Neural cell (in vitro differentiated cells): ENCODE data around the gene BABAM2. TPM values are rescaled to one million over a fixed set of nuclear protein-coding genes. Genes with fewer than 3 reads are reported as not detected.

ENCODE experiments used
- H2AFZ ChIP-seq: fragments of 200-600, 300-800 bp; sonication (generic), shearing (Covaris generic); 2 replicates; pipeline ENCODE4 v1.6.0; 2014; ENCODE audit warnings: low read depth, mild to moderate bottlenecking, antibody characterized with exemption, low read length, moderate library complexity
- H3F3A ChIP-seq: fragments of 200-600 bp; shearing (Covaris generic); 2 replicates; pipeline ENCODE4 v1.6.1; 2016; ENCODE audit warnings: mild to moderate bottlenecking, moderate library complexity, mixed read lengths, antibody characterized with exemption, low read length; ENCODE audit not compliant: insufficient read depth, poor library complexity, severe bottlenecking
- H3K27ac ChIP-seq: fragments of 200-600, 300-800 bp; sonication (generic), shearing (Covaris generic); 2 replicates; pipeline ENCODE4 v1.5.1; 2014; ENCODE audit warnings: mild to moderate bottlenecking, low read length, moderate library complexity
- H3K27me3 ChIP-seq: fragments of 300-800, 200-600 bp; sonication (generic), shearing (Covaris generic); 2 replicates; pipeline ENCODE4 v1.6.0; 2014; ENCODE audit warnings: mild to moderate bottlenecking, low read depth, low read length, moderate library complexity; ENCODE audit not compliant: insufficient read depth
- H3K36me3 ChIP-seq: fragments of 300-800, 200-600 bp; sonication (generic), shearing (Covaris generic); 2 replicates; pipeline ENCODE4 v1.5.1; 2014; ENCODE audit warnings: mild to moderate bottlenecking, antibody characterized with exemption, low read length, moderate library complexity; ENCODE audit not compliant: insufficient read depth
- H3K4me2 ChIP-seq: fragments of 300-800, 200-600 bp; sonication (generic), shearing (Covaris generic); 2 replicates; pipeline ENCODE4 v1.6.0; 2014; ENCODE audit warnings: mild to moderate bottlenecking, low read length
- H3K4me3 ChIP-seq: fragments of 300-800, 200-600 bp; sonication (generic), shearing (Covaris generic); 2 replicates; pipeline ENCODE4 v1.5.1; 2014; ENCODE audit warnings: mild to moderate bottlenecking, low read length, moderate library complexity
- H3K79me2 ChIP-seq: fragments of 200-600 bp; shearing (Covaris generic); replicated peaks from 2 replicates; pipeline ENCODE4 v1.6.0; 2014; ENCODE audit warnings: mild to moderate bottlenecking, low read length, moderate library complexity; ENCODE audit not compliant: insufficient read depth
- H3K9ac ChIP-seq: fragments of 300-800, 200-600 bp; sonication (generic), shearing (Covaris generic); 2 replicates; pipeline ENCODE4 v1.6.1; 2016; ENCODE audit warnings: mild to moderate bottlenecking, low read length, mixed read lengths
- H3K9me2 ChIP-seq: fragments of 200-600 bp; shearing (Covaris generic); 2 replicates; pipeline ENCODE4 v1.6.1; 2016; ENCODE audit warnings: mild to moderate bottlenecking, low read length, mixed read lengths; ENCODE audit not compliant: insufficient read depth
- H3K9me3 ChIP-seq: fragments of 200-600, 300-800 bp; sonication (generic), shearing (Covaris generic); 2 replicates; pipeline ENCODE4 v1.6.1; 2016; ENCODE audit warnings: mild to moderate bottlenecking, mixed run types, low read length, moderate library complexity, mixed read lengths
- H4K20me1 ChIP-seq: fragments of 200-600 bp; shearing (Covaris generic); 2 replicates; pipeline ENCODE4 v1.6.1; 2016; ENCODE audit warnings: mild to moderate bottlenecking, mixed run types; ENCODE audit not compliant: insufficient read depth
- CTCF ChIP-seq: fragments of 450-650 bp; IDR thresholded peaks from 2 replicates; pipeline ENCODE4 v1.5.1; 2014; ENCODE audit warnings: antibody characterized with exemption, mild to moderate bottlenecking, moderate library complexity; ENCODE audit not compliant: poor library complexity, severe bottlenecking
- EP300 ChIP-seq: fragments of 450-650 bp; conservative IDR thresholded peaks from 2 replicates; pipeline ENCODE4 v1.6.1; 2014; ENCODE audit warnings: antibody characterized with exemption, mild to moderate bottlenecking, moderate library complexity; ENCODE audit not compliant: poor library complexity, severe bottlenecking
- EZH2 ChIP-seq: fragments of 200-600, 300-800 bp; shearing (Covaris generic), sonication (generic); IDR thresholded peaks from 2 replicates; pipeline ENCODE4 v1.6.1; 2014; ENCODE audit warnings: antibody characterized with exemption, low read length, borderline replicate concordance, mild to moderate bottlenecking; ENCODE audit not compliant: insufficient read depth, poor library complexity, severe bottlenecking
- MXI1 ChIP-seq: fragments of 450-650 bp; conservative IDR thresholded peaks from 2 replicates; pipeline ENCODE4 v1.6.1; 2014; ENCODE audit warnings: antibody characterized with exemption, mild to moderate bottlenecking; ENCODE audit not compliant: poor library complexity, severe bottlenecking
- POLR2AphosphoS5 ChIP-seq: IDR thresholded peaks from 2 replicates; pipeline ENCODE4 v1.6.1; 2012
- RAD21 ChIP-seq: fragments of 450-650 bp; conservative IDR thresholded peaks from 2 replicates; pipeline ENCODE4 v1.6.1; 2014; ENCODE audit warnings: antibody characterized with exemption, mild to moderate bottlenecking, moderate library complexity
- REST ChIP-seq: IDR thresholded peaks from 2 replicates; pipeline ENCODE4 v1.6.1; 2012; ENCODE audit warnings: borderline replicate concordance
- SMC3 ChIP-seq: fragments of 450-650 bp; conservative IDR thresholded peaks from 2 replicates; pipeline ENCODE4 v1.6.1; 2014; ENCODE audit warnings: antibody characterized with exemption, mild to moderate bottlenecking, moderate library complexity; ENCODE audit not compliant: poor library complexity
- TAF1 ChIP-seq: IDR thresholded peaks from 2 replicates; pipeline ENCODE4 v1.6.1; 2012; ENCODE audit warnings: low read depth
- polyA plus RNA-seq: library from polyadenylated mRNA; depleted of rRNA; stranded (reverse); fragments of >200 nt; gene quantifications from 2 replicates; pipeline ENCODE4 v1.2.3, GENCODE V29; 2014

Gene BABAM2
- polyA plus RNA-seq, 1 donor from 2014 or later, result 15.3 TPM

- Histone ChIP-seq H3K9me3 (no peaks in the 10 kb centered on the region), H3K27me3 (no peaks in the 10 kb centered on the region), H3K27ac (no peak overlapping the region), H3K9ac (no peak overlapping the region), H3K4me2 (no peak overlapping the region), H3F3A (no peaks in the 10 kb centered on the region), H2AFZ (no peak overlapping the region), H3K79me2 (no peaks in the 10 kb centered on the region), H3K9me2 (no peaks in the 10 kb centered on the region), H3K36me3 (no peaks in the 10 kb centered on the region), H3K4me3 (no peak overlapping the region), H4K20me1 (no peaks in the 10 kb centered on the region)
- TF ChIP-seq SMC3 (no peak), POLR2AphosphoS5 (no peak), CTCF (no peak), TAF1 (no peak), RAD21 (no peak), MXI1 (no peak), REST (no peak), EZH2 (no peak), EP300 (no peak)
Observed at GRCh38 chr2:28298406-28298805, 407.9 kb downstream of the BABAM2 start.

GRCh38 chr2:28300485-28301341 is 410.2 kb downstream of the BABAM2 start:
- Histone ChIP-seq H3K9me3 (no peaks in the 10 kb centered on the region), H3F3A (no peaks in the 10 kb centered on the region), H3K27ac (no peak overlapping the region), H3K4me3 (no peak overlapping the region), H4K20me1 (no peaks in the 10 kb centered on the region), H3K4me2 (no peak overlapping the region), H3K9me2 (no peaks in the 10 kb centered on the region), H3K27me3 (no peaks in the 10 kb centered on the region), H3K79me2 (no peaks in the 10 kb centered on the region), H3K9ac (no peak overlapping the region), H2AFZ (no peak overlapping the region), H3K36me3 (no peaks in the 10 kb centered on the region)
- no peak for TF ChIP-seq EZH2
- no peak for TF ChIP-seq POLR2AphosphoS5
- TF ChIP-seq TAF1, result no peak
- TF ChIP-seq MXI1, result no peak
- no peak for TF ChIP-seq EP300
- TF ChIP-seq SMC3, result no peak
- no peak for TF ChIP-seq REST
- TF ChIP-seq RAD21, result no peak
- no peak for TF ChIP-seq CTCF
